Lower leg skin (tissue), 4 donors: ENCODE measurements around the gene ACP4. TPM values are rescaled to one million over a fixed set of nuclear protein-coding genes. Genes with fewer than 3 reads are reported as not detected.

Source experiments
- DNase-seq, 2 donors: peaks; one replicate each; pipeline ENCODE4 v3.0.0-alpha.2; 2019; ENCODE audit warnings: low spot score in 2 of 2
- H3K4me3 ChIP-seq: fragments of 200-600 bp; sonication (generic); 2 replicates; pipeline ENCODE4 v1.5.1; 2017; ENCODE audit warnings: mild to moderate bottlenecking, low read depth; ENCODE audit not compliant: poor library complexity, severe bottlenecking
- CTCF ChIP-seq, 3 donors: fragments of 450-650 bp; IDR thresholded peaks; one replicate each; pipeline ENCODE4 v1.5.1; 2016; ENCODE audit warnings: antibody characterized with exemption in 3 of 3, mild to moderate bottlenecking in 3 of 3, moderate library complexity in 2 of 3
- POLR2A ChIP-seq, 2 donors: fragments of 450-650 bp; IDR thresholded peaks; one replicate each; pipeline ENCODE4 v1.6.1; 2016 to 2017; ENCODE audit warnings: antibody characterized with exemption in 2 of 2, mild to moderate bottlenecking in 1 of 2, moderate library complexity in 1 of 2
- WGBS, 2 donors: methylation state at CpG; one replicate each; pipeline ENCODE4 v1.1.5; 2018; 5-methylcytosine and 5-hydroxymethylcytosine counted together
- intact Hi-C: fragments of 100-400 bp; cut with DNase I; formaldehyde crosslinking; loops from one replicate; pipeline ENCODE4 v1.15.0; 2023; ENCODE audit warnings: low total_unique reads
- total RNA-seq, 4 donors: library from RNA; depleted of rRNA; stranded (reverse); fragments of >200 nt; gene quantifications; one replicate each; pipeline ENCODE4 v1.1.0, GENCODE V29; 2016

ACP4 gene
- total RNA-seq, 4 donors from 2014 or later: 0.58 to 3.1 TPM; not detected in 2

- no peak for TF ChIP-seq CTCF (IDR thresholded peaks at IDR 0.05)
- 65 to 75% methylated on average over 11 of the region's 11 CpGs for WGBS, 2 donors
- intact Hi-C loops: loop anchor here (10.0 kb wide), 1 partner anchor 121 kb away; the partner anchor contains the start of gene KLK4
- no peak for DNase-seq
- no peak overlapping the region for H3K4me3 ChIP-seq
Measured at GRCh38 chr19:50793558-50794065, 3.4 kb downstream of the ACP4 start.

- intact Hi-C loops: loop anchor here (10.0 kb wide), 1 partner anchor 121 kb away; the partner anchor contains the start of gene KLK4
- no peak for DNase-seq
- no peak for TF ChIP-seq POLR2A (IDR thresholded peaks at IDR 0.05)
- TF ChIP-seq CTCF (IDR thresholded peaks at IDR 0.05): no peak
- no peak overlapping the region for H3K4me3 ChIP-seq
- WGBS, 2 donors: 17 to 29% methylated on average over 13 to 16 of the region's 16 CpGs
Measured at GRCh38 chr19:50794074-50794875, 4.1 kb downstream of the ACP4 start.

GRCh38 chr19:50794876-50795663, 4.9 kb downstream of the ACP4 start:
- no peak overlapping the region for H3K4me3 ChIP-seq
- DNase-seq: no peak
- intact Hi-C loops: loop anchor here (10.0 kb wide), 1 partner anchor 120 kb away; the partner anchor contains the start of gene KLK4
- WGBS, 2 donors: 55 to 58% methylated on average over 12 to 13 of the region's 18 CpGs
- TF ChIP-seq CTCF (IDR thresholded peaks at IDR 0.05) (no peak), POLR2A (IDR thresholded peaks at IDR 0.05) (no peak)

GRCh38 chr19:50795664-50796073, 5.5 kb downstream of the ACP4 start:
- intact Hi-C loops: loop anchor here (10.0 kb wide), 1 partner anchor 119 kb away; the partner anchor contains the start of gene KLK4
- 42 to 76% methylated on average over 4 of the region's 4 CpGs for whole genome bisulfite sequencing, 2 donors
- TF ChIP-seq CTCF (IDR thresholded peaks at IDR 0.05): no peak
- no peak for TF ChIP-seq POLR2A (IDR thresholded peaks at IDR 0.05)

GRCh38 chr19:50796128-50796633, 6.0 kb downstream of the ACP4 start:
- intact Hi-C loops: loop anchor here (10.0 kb wide), 1 partner anchor 119 kb away; the partner anchor contains the start of gene KLK4
- DNase-seq: no peak
- no peak overlapping the region for H3K4me3 ChIP-seq
- TF ChIP-seq CTCF (IDR thresholded peaks at IDR 0.05): no peak
- no peak for TF ChIP-seq POLR2A (IDR thresholded peaks at IDR 0.05)
- WGBS, 2 donors: 81 to 88% methylated on average over 9 of the region's 9 CpGs

More at GRCh38 chr19:50795664-50796073, 5.5 kb downstream of the ACP4 start:
- no peak overlapping the region for H3K4me3 ChIP-seq
- no peak for DNase-seq
